DMS153 (cell line): ENCODE results near the gene RAP1GAP2.
"Not testable (repeated sequence)": the region's sequence is repeated elsewhere in the genome, so short reads cannot be mapped to it uniquely, and the experiment has no call there.

ENCODE experiments used
- DNase-seq: peaks from one replicate; lab custom pipeline; 2025; lab: John Stamatoyannopoulos, UW

Gene RAP1GAP2

DNA sequence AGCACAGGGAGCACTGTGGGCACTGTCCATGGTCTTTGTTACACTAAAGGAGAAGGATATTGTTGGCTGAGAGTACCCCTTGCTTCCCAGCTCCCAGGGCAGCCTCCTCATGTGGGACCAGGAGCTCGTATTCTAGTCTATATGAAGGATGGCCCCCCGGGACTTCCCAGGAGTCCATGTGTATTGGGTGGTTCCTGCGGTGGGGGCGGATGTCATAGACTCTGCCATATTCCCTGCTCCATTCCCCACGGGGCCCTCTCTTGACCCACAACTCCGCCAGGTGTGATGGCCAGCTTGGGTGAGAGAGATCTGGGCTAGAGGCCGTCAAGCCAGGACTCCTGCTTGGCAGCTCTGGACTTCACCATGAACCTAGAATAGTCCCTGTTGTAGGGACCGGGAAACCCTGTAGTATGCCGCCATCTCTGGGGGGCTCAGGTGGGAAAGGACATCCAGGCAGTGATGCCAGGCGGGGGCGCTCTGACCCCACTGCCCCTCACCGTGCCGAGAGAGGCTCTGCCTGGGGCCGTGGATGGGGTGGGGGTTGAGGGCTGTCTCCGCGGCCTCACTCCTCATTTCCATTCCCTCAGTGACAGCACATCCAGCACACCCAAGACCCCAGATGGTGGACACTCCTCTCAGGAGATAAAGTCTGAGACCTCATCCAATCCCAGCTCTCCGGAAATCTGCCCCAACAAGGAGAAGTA, 229.3 kb downstream of the RAP1GAP2 start:
- DNase-seq = no peak

DNA sequence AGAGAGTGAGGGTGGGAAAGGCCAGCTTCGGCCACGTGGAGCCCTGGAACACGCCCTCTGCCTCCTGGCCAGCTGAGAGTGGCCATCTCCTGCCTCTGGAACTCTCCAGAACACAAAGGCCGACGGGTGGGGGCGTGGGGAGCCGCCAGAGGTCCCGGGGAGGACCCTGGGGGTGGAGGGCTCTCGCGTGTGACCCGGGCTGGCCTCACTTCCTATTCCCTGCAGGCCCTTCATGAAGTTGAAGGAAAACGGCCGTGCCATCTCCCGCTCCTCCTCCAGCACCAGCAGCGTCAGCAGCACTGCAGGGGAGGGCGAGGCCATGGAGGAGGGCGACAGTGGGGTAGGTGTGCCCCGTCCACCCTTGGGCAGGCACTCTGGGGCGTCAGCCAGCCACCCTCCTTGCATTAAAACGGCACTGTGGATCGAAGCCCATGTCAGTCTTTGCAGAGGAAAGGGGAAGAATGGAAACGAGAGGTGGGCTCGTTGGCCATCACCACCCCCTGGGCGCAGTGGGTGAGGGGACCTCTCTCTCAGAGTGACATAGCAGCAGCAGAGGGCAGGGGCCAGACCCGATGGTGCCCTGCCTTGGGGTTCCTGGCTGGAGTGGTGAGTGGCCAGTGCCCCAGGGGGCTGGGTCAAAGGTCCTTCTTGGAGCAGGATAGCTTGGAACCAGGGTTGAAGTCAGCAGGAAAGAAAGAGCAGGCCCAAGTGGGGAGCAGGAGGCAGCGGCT, 230.1 kb downstream of the RAP1GAP2 start:
- DNase-seq = no peak

DNA sequence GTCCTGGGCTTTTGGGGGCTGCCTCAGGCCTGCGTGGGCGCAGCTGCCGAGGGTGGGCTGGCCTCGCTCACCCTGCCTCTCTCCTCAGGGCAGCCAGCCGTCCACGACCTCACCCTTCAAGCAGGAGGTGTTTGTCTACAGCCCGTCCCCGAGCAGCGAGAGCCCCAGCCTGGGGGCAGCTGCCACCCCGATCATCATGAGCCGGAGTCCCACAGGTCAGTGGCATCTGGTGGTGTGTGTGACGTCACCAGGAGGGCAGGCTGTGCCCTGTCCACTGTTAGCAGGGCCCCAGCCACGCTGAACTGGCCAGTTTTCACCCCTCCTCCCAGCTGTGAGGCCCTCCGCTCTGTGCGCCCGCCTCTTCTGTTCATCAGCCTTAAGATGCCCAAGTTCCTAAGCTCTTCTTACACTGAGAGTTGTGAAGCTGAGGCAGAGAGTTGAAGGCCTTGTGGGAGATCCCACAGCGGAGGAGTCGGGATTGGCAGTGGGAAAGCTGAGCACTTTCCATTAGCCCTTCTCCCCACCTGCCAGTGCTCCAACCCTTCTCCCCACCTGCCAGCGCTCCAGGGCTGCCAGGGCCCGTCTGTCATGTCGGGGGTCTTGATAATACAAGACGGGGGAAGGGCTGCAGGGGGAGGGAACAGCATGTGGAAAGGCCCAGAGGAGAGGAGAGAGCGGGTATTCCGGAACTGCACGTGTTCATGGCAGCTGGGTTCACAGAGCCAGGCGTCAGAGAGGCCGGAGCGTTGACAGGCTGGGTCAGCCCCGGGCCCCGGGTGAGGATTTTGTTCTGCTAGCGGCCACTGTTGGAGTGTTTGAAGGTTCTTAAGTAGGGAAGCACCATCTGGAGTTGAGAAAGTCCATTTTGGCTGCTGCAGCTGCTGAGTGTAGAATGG, 230.9 kb downstream of the RAP1GAP2 start:
- DNase-seq = no peak

DNA sequence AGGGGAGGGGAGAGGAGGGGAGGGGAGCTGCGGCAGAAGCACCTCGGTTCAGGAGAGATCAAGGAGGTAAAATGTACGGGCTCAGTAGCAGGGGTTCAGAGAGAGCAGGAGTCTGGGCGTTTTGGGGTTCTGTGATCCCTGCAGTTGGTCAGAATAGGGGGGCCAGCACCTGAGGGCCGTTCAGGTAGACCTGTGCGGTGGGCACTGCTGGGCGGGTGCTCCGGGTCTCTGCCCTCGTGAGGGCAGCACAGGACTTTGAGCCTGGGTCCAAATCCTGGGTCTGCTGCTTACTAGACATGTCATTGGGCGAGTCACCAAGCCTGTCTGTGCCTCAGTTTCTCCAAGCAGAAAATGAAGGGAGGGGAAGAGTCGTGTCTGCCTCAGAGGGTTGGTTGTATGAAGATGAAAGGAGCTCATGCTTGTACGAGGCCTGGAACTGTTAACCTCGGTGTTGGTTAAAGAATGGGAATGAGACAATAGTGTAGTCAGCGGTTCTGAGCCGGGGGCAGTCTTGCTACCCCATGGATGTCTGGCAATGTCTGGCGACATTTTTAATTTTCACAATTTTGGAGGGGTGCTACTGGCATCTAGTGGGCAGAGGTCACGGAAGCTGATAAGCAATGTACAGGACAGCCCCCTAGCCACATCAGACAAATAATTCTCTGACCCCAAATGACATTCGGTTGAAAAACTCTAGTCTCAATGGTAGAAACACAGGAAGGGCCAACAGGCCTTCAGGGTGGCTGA, 231.7 kb downstream of the RAP1GAP2 start:
- DNase-seq = no peak

DNA sequence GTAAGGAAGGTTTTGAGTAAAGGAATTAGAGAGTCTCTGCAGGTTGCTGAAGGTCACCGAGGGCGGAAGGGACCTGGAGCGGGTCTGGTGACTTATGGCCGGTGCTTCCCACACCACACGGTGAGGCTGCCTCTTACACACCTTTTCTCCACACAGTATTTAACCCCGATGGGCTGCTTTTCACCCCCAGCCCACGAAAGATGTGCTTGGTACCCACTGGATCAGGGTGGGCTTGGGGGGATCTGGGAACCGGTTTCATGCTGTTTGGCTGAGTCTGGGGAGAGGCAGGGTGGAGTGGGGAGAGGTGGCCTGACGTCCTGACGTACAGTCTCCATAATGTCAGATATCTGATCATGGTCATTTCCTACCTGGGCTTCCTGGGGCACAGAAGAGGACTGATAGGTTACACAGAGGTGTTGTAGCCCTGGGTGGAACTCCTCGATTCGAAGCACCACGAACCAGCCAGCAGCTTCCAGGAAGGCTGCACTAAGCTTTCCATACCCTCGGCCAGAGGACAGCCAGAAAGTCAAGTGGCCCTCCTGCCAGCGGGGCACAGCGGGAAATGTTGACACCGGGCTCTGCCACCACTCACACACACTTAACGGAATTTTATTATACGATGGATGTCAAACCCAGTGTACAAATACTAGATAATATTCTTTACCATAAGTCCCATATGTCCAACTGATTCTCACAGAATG, 233.1 kb downstream of the RAP1GAP2 start:
- peak; percentile 22 for DNase-seq

DNA sequence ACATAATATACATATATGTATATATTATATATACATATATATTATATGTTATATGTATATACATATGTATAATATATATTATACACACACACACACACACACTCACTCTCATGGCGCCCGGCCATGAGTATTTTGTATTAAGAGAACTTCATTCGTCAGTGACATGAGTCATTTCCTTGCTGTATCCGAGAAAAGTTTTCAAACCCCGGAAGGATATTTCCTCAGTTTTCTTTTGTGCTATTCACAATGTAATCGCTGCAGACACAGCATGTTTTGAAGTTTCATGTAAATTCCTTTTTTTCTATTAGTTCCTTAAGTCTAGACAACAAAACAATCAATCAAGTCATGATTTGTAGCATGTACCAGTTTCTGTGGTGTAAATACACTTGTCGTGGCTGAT, 233.9 kb downstream of the RAP1GAP2 start:
- no peak for DNase-seq

DNA sequence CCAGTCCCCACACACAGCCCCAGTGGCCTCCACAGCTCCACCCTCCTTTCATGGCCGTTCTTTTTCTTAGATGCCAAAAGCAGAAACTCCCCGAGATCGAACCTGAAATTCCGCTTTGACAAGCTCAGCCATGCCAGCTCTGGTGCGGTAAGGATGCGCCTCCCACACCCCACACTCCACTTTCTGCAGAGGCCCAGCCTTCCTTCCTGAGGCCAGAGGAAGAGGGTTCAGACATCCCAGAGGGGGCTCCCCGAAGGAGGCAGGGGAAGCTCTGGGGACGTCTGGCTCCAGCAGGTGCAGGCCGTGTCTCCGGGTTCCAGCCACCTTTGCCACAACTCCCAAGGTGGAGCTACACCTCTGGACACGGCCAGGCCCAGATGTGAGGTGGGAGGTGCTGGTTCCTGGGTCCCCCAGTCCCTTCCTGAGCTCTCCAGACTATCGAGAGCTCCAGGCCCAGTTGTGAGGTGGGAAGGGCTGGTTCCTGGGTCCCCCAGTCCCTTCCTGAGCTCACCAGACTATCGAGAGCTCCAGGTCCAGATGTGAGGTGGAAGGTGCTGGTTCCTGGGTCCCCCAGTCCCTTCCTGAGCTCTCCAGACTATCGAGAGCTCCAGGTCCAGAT, 234.7 kb downstream of the RAP1GAP2 start:
- not testable (repeated sequence) for DNase-seq

DNA sequence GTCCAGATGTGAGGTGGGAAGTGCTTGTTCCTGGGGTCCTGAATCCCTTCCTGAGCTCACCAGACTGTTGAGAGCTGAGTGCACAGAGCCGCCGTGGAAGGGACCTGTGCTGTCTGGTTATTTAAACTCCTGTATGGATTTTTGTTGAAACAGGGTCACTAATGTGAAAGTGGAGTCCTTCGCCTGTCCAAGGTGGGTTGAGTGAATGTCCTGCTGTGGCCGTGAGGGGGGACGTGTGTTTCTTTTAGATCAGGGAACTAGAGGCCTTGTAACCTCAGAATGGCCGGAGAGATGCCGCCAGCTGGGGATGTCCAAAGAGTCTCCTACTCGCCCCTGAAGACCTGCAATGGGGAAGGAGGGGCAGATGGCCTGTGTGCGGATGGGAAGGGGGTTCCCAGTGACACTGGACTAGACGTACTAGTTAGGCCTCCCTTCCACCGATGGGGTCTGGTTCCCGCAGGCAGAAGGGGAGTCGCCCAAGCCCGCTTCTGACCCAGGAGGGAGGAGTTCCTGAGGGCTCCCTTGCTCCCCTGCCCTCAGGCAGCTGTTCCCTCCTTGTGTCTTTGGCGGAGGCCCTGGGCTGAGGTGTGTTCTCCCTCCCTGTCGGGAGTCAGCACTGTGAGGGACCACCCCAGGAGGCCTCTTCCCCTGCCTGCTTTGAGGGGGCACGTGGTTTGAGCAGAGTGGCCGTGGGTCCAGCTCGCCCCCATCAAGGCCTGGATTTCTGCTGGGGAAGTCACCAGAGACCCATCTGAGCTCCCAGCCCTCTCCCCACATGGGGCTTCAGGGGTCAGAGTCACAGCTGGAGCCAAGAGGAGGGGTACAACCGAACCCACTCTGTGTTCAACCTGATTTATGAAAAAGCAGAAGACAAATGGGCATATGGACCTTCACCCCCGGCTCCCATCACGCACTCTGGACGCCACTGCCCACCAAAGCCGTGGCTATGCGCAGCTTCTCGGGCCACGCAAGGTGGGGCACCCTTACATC, 236.3 kb downstream of the RAP1GAP2 start:
- DNase-seq = no peak

DNA sequence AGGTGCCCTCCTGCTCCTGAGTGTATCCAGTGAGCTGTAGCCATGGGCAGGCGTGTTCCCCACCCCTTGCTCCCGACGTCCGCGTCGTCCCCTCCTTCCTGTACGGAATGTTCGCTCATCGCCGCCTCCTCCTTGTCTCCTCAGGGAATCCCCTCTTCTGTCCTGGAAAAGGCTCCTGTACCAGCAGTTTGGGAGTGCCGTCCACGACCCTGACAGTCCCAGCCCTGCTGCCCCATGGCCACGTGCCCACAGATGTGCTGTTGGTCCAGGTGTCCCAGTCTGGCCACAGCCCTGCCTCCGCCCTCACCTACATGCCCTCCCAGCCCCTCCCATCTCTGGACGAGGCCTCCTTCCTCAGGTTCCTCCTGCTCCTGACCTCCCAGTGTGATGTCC, 237.0 kb downstream of the RAP1GAP2 start:
- no peak for DNase-seq

DNA sequence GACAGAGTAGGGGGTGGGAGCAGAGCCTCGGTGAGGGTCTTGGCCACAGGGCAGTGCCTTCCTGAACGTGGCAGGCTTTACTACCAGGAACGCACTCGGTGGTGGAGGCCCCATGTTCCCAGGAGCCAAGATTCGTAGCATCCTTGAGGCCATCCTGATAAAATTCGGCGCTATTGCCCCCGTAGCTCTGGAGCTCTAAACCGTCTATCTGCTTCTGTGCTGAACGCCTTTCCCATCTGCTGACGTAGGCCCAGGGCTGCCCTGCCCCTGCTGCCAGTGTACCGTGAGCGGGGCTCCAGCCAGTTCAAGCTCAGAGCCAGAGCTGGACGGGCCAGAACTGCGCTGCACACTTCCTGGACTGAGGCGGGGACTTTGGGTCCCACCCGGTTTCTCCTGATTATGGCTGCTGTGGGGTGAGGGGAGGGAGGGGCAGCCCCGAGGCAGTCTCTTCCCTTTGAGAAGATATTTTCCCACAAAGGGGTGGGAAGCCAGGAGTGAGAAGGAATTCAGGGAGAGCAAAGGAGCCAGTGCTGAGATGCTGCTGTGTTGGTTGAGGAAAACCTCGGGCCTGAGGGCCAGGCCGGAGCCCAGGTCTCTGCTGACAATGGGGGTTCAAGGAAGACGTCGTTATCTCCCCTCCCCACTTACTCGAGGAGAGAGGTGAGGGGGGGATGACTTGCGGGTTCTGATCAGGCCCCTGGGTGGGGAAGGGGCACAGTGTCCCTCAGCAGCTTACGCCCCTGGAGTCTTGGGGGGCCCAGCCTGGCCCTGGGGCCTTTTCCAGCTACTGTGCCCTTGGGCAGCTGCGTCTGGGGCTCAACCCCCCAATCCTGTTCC, 237.7 kb downstream of the RAP1GAP2 start:
- no peak for DNase-seq

DNA sequence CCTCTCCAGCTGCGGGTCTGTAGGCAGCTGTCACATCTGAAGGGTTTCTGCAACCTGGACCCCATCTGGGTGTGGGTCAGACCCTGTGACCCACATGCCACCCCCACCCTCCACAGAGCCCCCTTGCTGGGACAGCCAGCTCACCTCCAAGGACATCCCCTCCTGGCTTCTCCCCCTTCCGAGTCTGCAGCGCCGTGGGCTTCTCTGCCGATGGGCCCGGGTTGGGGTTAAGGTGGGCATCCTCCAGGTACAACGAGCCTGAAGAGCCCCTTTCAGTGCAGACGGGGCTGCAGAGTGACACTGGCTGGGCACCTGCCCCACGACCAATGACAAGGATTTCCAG, 238.3 kb downstream of the RAP1GAP2 start:
- no peak for DNase-seq

DNA sequence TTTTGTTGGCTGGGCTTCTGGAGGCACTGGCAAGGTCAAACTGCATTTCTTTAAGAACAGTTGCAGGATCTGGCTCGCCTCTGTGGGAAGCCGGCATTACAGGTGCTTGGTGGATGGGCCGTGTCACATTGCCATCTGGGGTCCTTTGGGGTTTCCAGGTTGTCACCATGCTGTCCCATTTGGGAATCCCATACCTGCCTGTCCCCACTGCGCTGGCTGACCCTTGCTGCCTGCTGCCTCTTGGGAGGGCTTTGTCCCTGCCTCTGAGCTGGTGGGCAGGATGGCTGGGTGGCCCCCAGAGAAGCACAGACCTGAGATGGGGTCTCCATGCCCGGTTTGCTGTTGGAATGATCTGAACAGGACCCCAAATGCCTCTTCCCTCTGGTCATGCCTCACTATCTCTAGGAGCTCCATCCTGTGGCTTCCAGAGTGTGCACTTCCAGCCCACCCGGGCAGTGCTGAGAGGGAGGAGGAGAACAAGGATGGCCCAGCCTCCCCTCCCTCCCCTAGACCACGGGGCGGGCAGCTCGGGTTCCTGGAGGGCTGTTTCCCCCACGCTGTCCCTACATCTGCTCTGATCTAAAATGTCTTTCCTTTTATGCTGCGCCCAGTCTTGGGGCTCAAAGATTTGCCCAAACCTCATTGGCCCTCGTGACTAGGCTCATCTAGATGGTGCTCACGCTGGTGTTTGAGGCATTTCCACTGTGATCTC, 239.2 kb downstream of the RAP1GAP2 start:
- DNase-seq = no peak

DNA sequence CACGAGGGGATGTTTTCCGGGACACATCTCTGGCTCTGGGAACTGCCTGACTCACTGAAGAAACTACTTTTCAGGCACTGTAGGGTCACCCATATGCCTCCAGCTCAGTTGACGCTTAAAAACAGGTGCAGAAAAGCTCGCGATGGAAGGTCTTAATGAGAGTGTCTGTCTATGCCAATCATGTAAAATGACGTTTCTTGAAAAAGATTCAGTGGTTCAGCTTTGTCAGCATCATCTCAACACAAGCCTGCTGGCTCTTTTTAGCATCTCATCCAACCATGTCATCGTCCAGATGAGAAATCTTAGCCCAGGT, 239.7 kb downstream of the RAP1GAP2 start:
- no peak for DNase-seq

DNA sequence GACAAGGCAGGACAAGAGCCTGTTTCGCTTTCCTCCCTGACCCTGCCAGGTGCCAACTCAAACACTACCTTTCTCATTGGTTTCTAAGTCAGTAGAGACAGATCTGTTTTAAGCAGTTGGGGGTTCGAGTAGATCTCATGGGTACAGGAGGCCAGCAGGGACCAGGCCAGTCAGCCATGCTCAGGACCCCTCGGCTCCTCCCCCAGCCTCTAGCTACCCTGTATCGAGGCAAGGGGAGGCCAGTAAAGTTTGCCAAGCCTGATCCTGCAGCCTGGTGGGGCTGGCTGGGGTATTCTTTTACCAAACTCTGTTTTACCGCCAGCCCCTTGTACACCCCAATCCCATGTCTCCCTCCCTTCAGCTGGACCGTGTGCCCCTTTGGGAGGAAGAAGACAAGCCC, 240.6 kb downstream of the RAP1GAP2 start:
- DNase-seq = no peak

DNA sequence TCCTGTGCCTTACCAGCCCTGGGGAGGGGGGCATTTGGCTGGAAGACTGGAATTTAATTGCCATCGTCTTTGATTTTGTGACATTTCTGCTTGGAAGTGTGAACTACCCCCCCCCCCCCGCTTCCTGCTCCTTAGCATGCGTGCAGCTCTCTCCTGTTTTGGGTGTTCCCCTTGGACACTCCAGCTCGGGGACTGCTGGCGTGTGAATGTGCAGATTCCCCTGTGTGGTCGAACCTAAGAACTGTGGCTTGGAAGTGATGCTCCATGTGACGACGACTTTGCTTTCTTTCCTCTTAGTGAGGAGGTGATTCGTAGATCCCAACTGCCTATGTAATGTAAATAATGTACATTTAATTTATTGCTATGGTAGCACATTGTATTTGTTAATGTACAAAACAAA, 241.0 kb downstream of the RAP1GAP2 start:
- no peak for DNase-seq

DNA sequence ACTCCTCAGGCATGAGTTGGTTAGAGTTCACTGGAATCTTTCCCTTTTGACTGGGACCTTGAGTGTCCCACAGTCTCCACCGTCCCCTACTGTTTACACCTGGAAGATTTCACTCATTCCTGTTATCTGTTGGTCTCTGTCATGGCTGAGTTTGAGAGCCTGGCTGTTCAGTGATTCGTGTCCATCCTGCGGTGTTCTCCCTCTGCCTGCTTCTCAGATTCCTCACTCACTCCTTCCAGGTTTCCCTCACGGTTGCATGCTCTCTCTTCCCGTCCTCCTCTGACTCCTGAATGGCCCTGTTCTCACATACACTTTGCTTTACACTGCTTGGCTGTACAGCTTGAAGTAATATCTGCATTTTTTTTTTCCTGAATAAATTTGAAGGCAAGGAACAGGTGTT, 242.7 kb downstream of the RAP1GAP2 start:
- DNase-seq = no peak

DNA sequence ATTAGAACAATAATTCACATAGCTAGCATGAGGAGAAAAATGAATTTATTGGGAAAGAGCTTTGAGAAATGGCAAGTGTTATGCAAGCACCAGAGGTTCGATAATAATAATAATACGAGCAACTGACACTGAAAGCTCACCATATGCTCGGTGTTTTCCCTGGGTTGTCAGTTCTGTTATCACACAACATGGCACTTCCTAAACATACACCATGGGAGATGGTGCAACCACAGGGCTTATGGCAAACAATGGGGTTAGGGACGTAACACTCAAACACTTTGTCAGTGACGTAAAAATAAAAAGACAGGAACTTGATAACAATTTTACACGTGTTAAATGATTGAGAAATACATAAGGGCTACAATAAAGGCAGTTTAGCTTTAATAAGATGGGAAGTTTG, 243.5 kb downstream of the RAP1GAP2 start:
- DNase-seq = no peak

DNA sequence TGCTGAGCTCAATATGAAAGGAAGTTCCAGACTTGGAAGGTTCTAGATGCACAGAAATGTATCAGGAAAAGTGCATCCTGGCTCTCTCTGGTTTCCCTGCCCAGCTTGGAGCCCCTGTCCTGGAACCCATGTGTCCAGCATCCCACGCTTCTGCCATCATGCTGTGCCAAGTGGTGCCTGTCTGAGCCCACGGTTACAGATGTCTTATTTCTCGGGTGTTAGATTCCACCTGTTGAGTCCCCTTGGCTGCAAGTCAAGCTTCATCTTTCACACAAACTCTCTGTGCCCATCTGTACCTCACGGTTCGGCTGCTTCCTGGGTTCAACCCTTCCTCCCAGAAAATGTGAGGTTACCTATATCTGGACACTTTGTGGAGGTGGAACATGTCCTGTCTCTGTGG, 244.6 kb downstream of the RAP1GAP2 start:
- no peak for DNase-seq
